Gastroesophageal sphincter (tissue), 3 donors: ENCODE measurements around the gene PRKG1.

Source experiments
- CTCF ChIP-seq, 4 experiments: fragments of 200-600 bp in 2 of 4; fragments of 450-650 bp in 2 of 4; sonication (generic) in 1 of 4; IDR thresholded peaks; one replicate each; pipeline ENCODE4 v1.5.1; 2017 to 2019; ENCODE audit warnings: antibody characterized with exemption in 4 of 4, mild to moderate bottlenecking in 2 of 4, moderate library complexity in 2 of 4
- POLR2AphosphoS5 ChIP-seq: sonication (generic); formaldehyde crosslinking; IDR thresholded peaks from one replicate; pipeline ENCODE4 v1.6.1; 2017; ENCODE audit warnings: antibody characterized with exemption

- TF ChIP-seq POLR2AphosphoS5: no peak
- TF ChIP-seq CTCF (IDR thresholded peaks at IDR 0.05): no peak
These were observed 837.4 kb downstream of the PRKG1 start for GRCh38 chr10:51911723-51912122.
